Measurements from ENCODE around the gene TPT1. TPM values are rescaled to one million over a fixed set of nuclear protein-coding genes. Genes with fewer than 3 reads are reported as not detected.

The TPT1 gene
- total and polyA plus RNA-seq, 9 of the 15 experiments (the other 6 are each of a cell fraction or from before 2014, with no cell fraction given) = 602 to 2,508 (median 1,784) TPM

GRCh38 chr13:45320876-45321629 is 19.9 kb downstream of the TPT1 start:
- intact Hi-C loops (cut with micrococcal nuclease) = no loop called here
- Histone ChIP-seq H3K4me1 (replicated peaks in 1 of 2; ENCODE audit: control insufficient read depth in 2 of 2, insufficient read depth in 2 of 2, low read length in 2 of 2) (peaks cover 6 to 13% of the 10 kb centered on the region in 2 experiments; a peak in 3 of 5 replicates), H3K9me3 (replicated peaks; ENCODE audit: control insufficient read depth, insufficient read depth, low read depth, low read length) (no peaks in the 10 kb centered on the region), H3K27ac (ENCODE audit: extremely low read depth, low read depth, low read length) (no peak overlapping the region), H3K9me1 (ENCODE audit: control insufficient read depth, insufficient read depth, low read length) (no peaks in the 10 kb centered on the region), H3K4me3 (no peak overlapping the region), H4K20me1 (replicated peaks; ENCODE audit: control insufficient read depth, insufficient read depth, low read length) (no peaks in the 10 kb centered on the region), H2AFZ (ENCODE audit: low read depth, low read length) (0 out of 2 replicates have a peak overlapping the region, but pooled peaks have one; percentile 91), H3K9ac (ENCODE audit: insufficient read depth in 1 of 2, low read depth in 2 of 2, low read length in 2 of 2) (no peak overlapping the region), H3K36me3 (ENCODE audit: control insufficient read depth, insufficient read depth, low read length) (no peaks in the 10 kb centered on the region), H3K27me3 (ENCODE audit: control insufficient read depth in 2 of 2, insufficient read depth in 2 of 2, low read length in 2 of 2) (no peaks in the 10 kb centered on the region), H3K79me2 (ENCODE audit: control insufficient read depth, insufficient read depth, low read length) (no peaks in the 10 kb centered on the region), H3K4me2 (ENCODE audit: insufficient read depth, low read length) (no peak overlapping the region)
- TF ChIP-seq ZBTB8A (IDR thresholded peaks at IDR 0.05; ENCODE audit: partially characterized antibody) = no peak
- TF ChIP-seq ZNF668 (CRISPR knock-in tag; IDR thresholded peaks at IDR 0.05) = no peak
- no peak for TF ChIP-seq ZNF384 (IDR thresholded peaks at IDR 0.05; ENCODE audit: low read depth, low read length)
- no peak for TF ChIP-seq ZNF274 (IDR thresholded peaks at IDR 0.05; ENCODE audit: borderline replicate concordance, low read depth, low read length)
- TF ChIP-seq EP400 (IDR thresholded peaks at IDR 0.05) = no peak
- TF ChIP-seq BHLHE40 (IDR thresholded peaks at IDR 0.05; ENCODE audit: low read length) = peak; percentile 74
- no peak for TF ChIP-seq ZNF444 (CRISPR knock-in tag; IDR thresholded peaks at IDR 0.05)
- TF ChIP-seq SMAD4 (CRISPR knock-in tag; conservative IDR thresholded peaks at IDR 0.05) = no peak
- no peak for TF ChIP-seq FOXP1 (CRISPR knock-in tag; IDR thresholded peaks at IDR 0.05)
- no peak for TF ChIP-seq CBX8 (IDR thresholded peaks at IDR 0.05; ENCODE audit: borderline replicate concordance, extremely low read depth, low read depth, low read length, poor library complexity, severe bottlenecking)
- no peak for TF ChIP-seq NR2F6 (CRISPR knock-in tag; IDR thresholded peaks at IDR 0.05)
- TF ChIP-seq SPI1 (IDR thresholded peaks at IDR 0.05; ENCODE audit: borderline replicate concordance, low read depth, low read length) = peak; percentile 46; the same call in 1 of the 2 replicates
- DNase-seq (ENCODE audit: extremely low read depth in 1 of 4, low spot score in 3 of 4) = no peak
- no peak for FAIRE-seq
- ChIA-PET POLR2A (interaction anchor here (4.0 kb wide), 1 partner anchor 19 kb away, joined by 20 read pairs; the partner anchor contains the start of gene TPT1), CTCF (ENCODE audit: low intra/inter-chr PET ratio) (interaction anchor here (0.6 kb wide), 1 partner anchor 244 kb away, joined by 4 read pairs; no protein-coding TSS in a partner anchor)
- WGBS (ENCODE audit: insufficient coverage, low coverage, missing lambda C conversion rate) = 15% methylated on average over 3 of the region's 4 CpGs
- ATAC-seq = peak; percentile 13; the same call in 1 of the 3 replicates
- in situ Hi-C loops (cut with MboI) = no loop called here
- BruUV-seq (replicated peaks) = no TSS peak
